H1 (cell line): Measurements from ENCODE around the gene NCCRP1. TPM values are rescaled to one million over a fixed set of nuclear protein-coding genes. Genes with fewer than 3 reads are reported as not detected.

Source experiments
- polyA plus RNA-seq, 7 experiments: library from polyadenylated mRNA; depleted of rRNA in 3 of 7; stranded (reverse) in 5 of 7; unstranded in 2 of 7; fragments of >200 nt in 5 of 7; fragments of 200-250 nt in 2 of 7; gene quantifications; 1 replicate in 5 of 7; 2 replicates in 1 of 7; 4 replicates in 1 of 7; pipeline versions ENCODE4 v1.2.1 to v1.2.3, GENCODE V29; 2011 to 2013; ENCODE audit warnings: missing spikeins in 2 of 7, mixed read lengths in 2 of 7
- total RNA-seq: library from RNA; stranded (reverse); fragmentation: NEBNext Ultra II Directional; extraction: Animal tissue kit (Norgen Biotek cat#: 25700); gene quantifications from 2 replicates; pipeline ENCODE4 v1.2.1, GENCODE V29; 2021
- TF ChIP-seq, protein P1 (sequence below), 3 experiments: IDR thresholded peaks; 1 replicate in 2 of 3; 2 replicates in 1 of 3; pipeline versions ENCODE4 v1.5.1 to v1.6.1; 2011; ENCODE audit warnings: low read length in 3 of 3, mild to moderate bottlenecking in 3 of 3, inconsistent platforms in 2 of 3, low read depth in 1 of 3, moderate library complexity in 1 of 3; ENCODE audit not compliant: insufficient read depth in 1 of 3; ENCODE audit errors: control extremely low read depth in 1 of 3
- TF ChIP-seq, protein P2 (sequence below): IDR thresholded peaks from 2 replicates; pipeline ENCODE4 v1.6.1; 2011; ENCODE audit warnings: low read length, improper control_type of control experiment

The NCCRP1 gene
- total and polyA plus RNA-seq, 2 of the 8 experiments (the other 6 are each of a cell fraction or from before 2014, with no cell fraction given) = 2.8 to 7.9 TPM

DNA sequence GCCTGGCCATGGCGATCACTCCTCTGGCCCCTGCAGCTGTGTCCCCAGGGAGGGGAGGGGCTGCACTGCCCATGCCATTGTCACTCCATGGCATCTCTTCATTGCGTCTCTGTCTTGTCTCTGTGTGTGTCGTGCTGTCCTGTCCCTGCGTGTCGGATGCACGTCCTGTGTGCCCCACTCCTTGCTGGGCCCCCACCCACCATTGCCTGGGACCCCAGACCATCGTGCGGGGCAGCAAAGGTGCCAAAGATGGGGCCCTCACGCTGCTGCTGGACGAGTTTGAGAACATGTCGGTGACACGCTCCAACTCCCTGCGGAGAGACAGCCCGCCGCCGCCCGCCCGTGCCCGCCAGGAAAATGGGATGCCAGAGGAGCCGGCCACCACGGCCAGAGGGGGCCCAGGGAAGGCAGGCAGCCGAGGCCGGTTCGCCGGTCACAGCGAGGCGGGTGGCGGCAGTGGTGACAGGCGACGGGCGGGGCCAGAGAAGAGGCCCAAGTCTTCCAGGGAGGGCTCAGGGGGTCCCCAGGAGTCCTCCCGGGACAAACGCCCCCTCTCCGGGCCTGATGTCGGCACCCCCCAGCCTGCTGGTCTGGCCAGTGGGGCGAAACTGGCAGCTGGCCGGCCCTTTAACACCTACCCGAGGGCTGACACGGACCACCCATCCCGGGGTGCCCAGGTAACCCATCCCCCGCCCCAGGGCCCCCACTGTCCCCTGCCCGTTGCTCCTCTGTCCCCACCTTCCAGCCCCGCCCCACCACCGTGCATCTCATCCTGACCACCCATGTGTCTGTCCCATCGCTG lies 23.9 kb upstream of the NCCRP1 start (continued):
- TF ChIP-seq, protein P1, sequence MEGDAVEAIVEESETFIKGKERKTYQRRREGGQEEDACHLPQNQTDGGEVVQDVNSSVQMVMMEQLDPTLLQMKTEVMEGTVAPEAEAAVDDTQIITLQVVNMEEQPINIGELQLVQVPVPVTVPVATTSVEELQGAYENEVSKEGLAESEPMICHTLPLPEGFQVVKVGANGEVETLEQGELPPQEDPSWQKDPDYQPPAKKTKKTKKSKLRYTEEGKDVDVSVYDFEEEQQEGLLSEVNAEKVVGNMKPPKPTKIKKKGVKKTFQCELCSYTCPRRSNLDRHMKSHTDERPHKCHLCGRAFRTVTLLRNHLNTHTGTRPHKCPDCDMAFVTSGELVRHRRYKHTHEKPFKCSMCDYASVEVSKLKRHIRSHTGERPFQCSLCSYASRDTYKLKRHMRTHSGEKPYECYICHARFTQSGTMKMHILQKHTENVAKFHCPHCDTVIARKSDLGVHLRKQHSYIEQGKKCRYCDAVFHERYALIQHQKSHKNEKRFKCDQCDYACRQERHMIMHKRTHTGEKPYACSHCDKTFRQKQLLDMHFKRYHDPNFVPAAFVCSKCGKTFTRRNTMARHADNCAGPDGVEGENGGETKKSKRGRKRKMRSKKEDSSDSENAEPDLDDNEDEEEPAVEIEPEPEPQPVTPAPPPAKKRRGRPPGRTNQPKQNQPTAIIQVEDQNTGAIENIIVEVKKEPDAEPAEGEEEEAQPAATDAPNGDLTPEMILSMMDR (IDR thresholded peaks at IDR 0.05; ENCODE audit: control extremely low read depth in 1 of 3, insufficient read depth in 1 of 3, low read depth in 1 of 3, low read length in 3 of 3) = no peak
- TF ChIP-seq, protein P2, sequence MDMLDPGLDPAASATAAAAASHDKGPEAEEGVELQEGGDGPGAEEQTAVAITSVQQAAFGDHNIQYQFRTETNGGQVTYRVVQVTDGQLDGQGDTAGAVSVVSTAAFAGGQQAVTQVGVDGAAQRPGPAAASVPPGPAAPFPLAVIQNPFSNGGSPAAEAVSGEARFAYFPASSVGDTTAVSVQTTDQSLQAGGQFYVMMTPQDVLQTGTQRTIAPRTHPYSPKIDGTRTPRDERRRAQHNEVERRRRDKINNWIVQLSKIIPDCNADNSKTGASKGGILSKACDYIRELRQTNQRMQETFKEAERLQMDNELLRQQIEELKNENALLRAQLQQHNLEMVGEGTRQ = no peak
